HL-60 (cell line): ENCODE data around the gene CTBP2.

Source experiments
- DNase-seq, 2 experiments: peaks; one replicate each; pipeline ENCODE4 v3.0.0-alpha.2; 2010 to 2020; ENCODE audit warnings: low read depth in 1 of 2, low spot score in 1 of 2
- H3K27ac ChIP-seq: fragments of 250-450 bp; sonication (Bioruptor Pico); replicated peaks from 2 replicates; pipeline ENCODE4 v1.5.1; 2020; ENCODE audit warnings: mild to moderate bottlenecking, moderate library complexity
- H3K27me3 ChIP-seq: fragments of 250-450 bp; sonication (Bioruptor Pico); 2 replicates; pipeline ENCODE4 v1.5.1; 2021; ENCODE audit warnings: mild to moderate bottlenecking, moderate library complexity; ENCODE audit not compliant: insufficient read depth, poor library complexity, severe bottlenecking
- H3K4me3 ChIP-seq: replicated peaks from 2 replicates; pipeline ENCODE4 v1.5.1; 2011; ENCODE audit warnings: mild to moderate bottlenecking, control low read depth, low read length; ENCODE audit not compliant: insufficient read depth
- GABPA ChIP-seq: IDR thresholded peaks from 2 replicates; pipeline ENCODE4 v1.6.1; 2012; ENCODE audit warnings: low read depth
- POLR2AphosphoS5 ChIP-seq: IDR thresholded peaks from 2 replicates; pipeline ENCODE4 v1.6.1; 2012; ENCODE audit warnings: low read depth
- SPI1 ChIP-seq: IDR thresholded peaks from 2 replicates; pipeline ENCODE4 v1.6.1; 2012; ENCODE audit warnings: low read depth, mild to moderate bottlenecking, borderline replicate concordance
- long read RNA-seq: library from polyadenylated mRNA; unstranded; transcript quantifications from one replicate; pipeline ENCODE4 v2.0.0, GENCODE V29; 2020
- TF ChIP-seq, protein P1 (sequence below): IDR thresholded peaks from 2 replicates; pipeline ENCODE4 v1.6.1; 2012; ENCODE audit warnings: low read depth; ENCODE audit not compliant: insufficient replicate concordance
- TF ChIP-seq, protein P2 (sequence below): IDR thresholded peaks from one replicate; pipeline ENCODE4 v1.5.1; 2011; ENCODE audit warnings: low read length, control low read depth, inconsistent platforms; ENCODE audit not compliant: insufficient read depth

CTBP2 gene
- long read RNA-seq, full-length matches to known transcripts = 22 of 74 reads
- long read RNA-seq, partial matches to known transcripts = 8 of 74 reads
- long read RNA-seq, other reads (novel, unspliced or antisense) = 44 of 74 reads

- DNase-seq = peak in 1 of 2 experiments; percentile 51
- H3K4me3 ChIP-seq = peak within 1 kb of the TSS; percentile 76
- H3K27me3 ChIP-seq = no peaks in the 10 kb centered on the region
- TF ChIP-seq, protein P1, sequence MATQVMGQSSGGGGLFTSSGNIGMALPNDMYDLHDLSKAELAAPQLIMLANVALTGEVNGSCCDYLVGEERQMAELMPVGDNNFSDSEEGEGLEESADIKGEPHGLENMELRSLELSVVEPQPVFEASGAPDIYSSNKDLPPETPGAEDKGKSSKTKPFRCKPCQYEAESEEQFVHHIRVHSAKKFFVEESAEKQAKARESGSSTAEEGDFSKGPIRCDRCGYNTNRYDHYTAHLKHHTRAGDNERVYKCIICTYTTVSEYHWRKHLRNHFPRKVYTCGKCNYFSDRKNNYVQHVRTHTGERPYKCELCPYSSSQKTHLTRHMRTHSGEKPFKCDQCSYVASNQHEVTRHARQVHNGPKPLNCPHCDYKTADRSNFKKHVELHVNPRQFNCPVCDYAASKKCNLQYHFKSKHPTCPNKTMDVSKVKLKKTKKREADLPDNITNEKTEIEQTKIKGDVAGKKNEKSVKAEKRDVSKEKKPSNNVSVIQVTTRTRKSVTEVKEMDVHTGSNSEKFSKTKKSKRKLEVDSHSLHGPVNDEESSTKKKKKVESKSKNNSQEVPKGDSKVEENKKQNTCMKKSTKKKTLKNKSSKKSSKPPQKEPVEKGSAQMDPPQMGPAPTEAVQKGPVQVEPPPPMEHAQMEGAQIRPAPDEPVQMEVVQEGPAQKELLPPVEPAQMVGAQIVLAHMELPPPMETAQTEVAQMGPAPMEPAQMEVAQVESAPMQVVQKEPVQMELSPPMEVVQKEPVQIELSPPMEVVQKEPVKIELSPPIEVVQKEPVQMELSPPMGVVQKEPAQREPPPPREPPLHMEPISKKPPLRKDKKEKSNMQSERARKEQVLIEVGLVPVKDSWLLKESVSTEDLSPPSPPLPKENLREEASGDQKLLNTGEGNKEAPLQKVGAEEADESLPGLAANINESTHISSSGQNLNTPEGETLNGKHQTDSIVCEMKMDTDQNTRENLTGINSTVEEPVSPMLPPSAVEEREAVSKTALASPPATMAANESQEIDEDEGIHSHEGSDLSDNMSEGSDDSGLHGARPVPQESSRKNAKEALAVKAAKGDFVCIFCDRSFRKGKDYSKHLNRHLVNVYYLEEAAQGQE = no peak
- TF ChIP-seq POLR2AphosphoS5 = no peak
- H3K27ac ChIP-seq = peak within 1 kb of the TSS; percentile 95
Measured at GRCh38 chr10:125159932-125160855, at the start of gene CTBP2. CTBP2 (minus strand) TSS chr10:125160563.

GRCh38 chr10:125209591-125210355 lies 49.4 kb upstream of the CTBP2 start:
- no peak for DNase-seq
- TF ChIP-seq GABPA (no peak), SPI1 (no peak), POLR2AphosphoS5 (no peak)
- TF ChIP-seq, protein P2, sequence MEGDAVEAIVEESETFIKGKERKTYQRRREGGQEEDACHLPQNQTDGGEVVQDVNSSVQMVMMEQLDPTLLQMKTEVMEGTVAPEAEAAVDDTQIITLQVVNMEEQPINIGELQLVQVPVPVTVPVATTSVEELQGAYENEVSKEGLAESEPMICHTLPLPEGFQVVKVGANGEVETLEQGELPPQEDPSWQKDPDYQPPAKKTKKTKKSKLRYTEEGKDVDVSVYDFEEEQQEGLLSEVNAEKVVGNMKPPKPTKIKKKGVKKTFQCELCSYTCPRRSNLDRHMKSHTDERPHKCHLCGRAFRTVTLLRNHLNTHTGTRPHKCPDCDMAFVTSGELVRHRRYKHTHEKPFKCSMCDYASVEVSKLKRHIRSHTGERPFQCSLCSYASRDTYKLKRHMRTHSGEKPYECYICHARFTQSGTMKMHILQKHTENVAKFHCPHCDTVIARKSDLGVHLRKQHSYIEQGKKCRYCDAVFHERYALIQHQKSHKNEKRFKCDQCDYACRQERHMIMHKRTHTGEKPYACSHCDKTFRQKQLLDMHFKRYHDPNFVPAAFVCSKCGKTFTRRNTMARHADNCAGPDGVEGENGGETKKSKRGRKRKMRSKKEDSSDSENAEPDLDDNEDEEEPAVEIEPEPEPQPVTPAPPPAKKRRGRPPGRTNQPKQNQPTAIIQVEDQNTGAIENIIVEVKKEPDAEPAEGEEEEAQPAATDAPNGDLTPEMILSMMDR = no peak
- TF ChIP-seq, protein P1 = no peak

GRCh38 chr10:125208854-125209565 lies 48.6 kb upstream of the CTBP2 start:
- Histone ChIP-seq H3K4me3 (no peak overlapping the region), H3K27me3 (no peaks in the 10 kb centered on the region), H3K27ac (no peak overlapping the region)
- no peak for TF ChIP-seq SPI1
- TF ChIP-seq, protein P2 = no peak
- TF ChIP-seq, protein P1 = no peak
- no peak for TF ChIP-seq GABPA
- no peak for TF ChIP-seq POLR2AphosphoS5
- DNase-seq = no peak

More at GRCh38 chr10:125209591-125210355, 49.4 kb upstream of the CTBP2 start:
- H3K27me3 ChIP-seq = no peaks in the 10 kb centered on the region
- H3K27ac ChIP-seq = no peak overlapping the region
- H3K4me3 ChIP-seq = no peak overlapping the region
